ENCODE results near the gene SHC3. TPM values are rescaled to one million over a fixed set of nuclear protein-coding genes. Genes with fewer than 3 reads are reported as not detected.

SHC3 gene
- total and polyA plus RNA-seq, 9 of the 15 experiments (the other 6 are each of a cell fraction or from before 2014, with no cell fraction given): not detected

- TF ChIP-seq ZNF232 (CRISPR knock-in tag; IDR thresholded peaks at IDR 0.05): no peak
- TF ChIP-seq TFAM (CRISPR knock-in tag; conservative IDR thresholded peaks at IDR 0.05): no peak
- no peak for TF ChIP-seq SIX5 (IDR thresholded peaks at IDR 0.05; ENCODE audit: borderline replicate concordance in 1 of 2, insufficient read depth in 1 of 2, low read depth in 1 of 2, low read length in 2 of 2)
Measured at GRCh38 chr9:89186960-89187359, 8.3 kb upstream of the SHC3 start (continued).

- no peak for FAIRE-seq
- POLR2A ChIA-PET: no interaction called here
- in situ Hi-C loops (cut with MboI): no loop called here
Measured at GRCh38 chr9:89185980-89186379, 7.4 kb upstream of the SHC3 start.

More at GRCh38 chr9:89185980-89186379, 7.4 kb upstream of the SHC3 start:
- Histone ChIP-seq H3K79me2 (ENCODE audit: control insufficient read depth, insufficient read depth, low read length) (no peaks in the 10 kb centered on the region), H3K36me3 (ENCODE audit: control insufficient read depth, insufficient read depth, low read length) (no peaks in the 10 kb centered on the region), H3K9me1 (ENCODE audit: control insufficient read depth, insufficient read depth, low read length) (no peaks in the 10 kb centered on the region), H3K4me2 (ENCODE audit: insufficient read depth, low read length) (no peak overlapping the region), H3K4me1 (replicated peaks in 1 of 2; ENCODE audit: control insufficient read depth in 2 of 2, insufficient read depth in 2 of 2, low read length in 2 of 2) (no peaks in the 10 kb centered on the region), H3K4me3 (no peak overlapping the region), H4K20me1 (replicated peaks; ENCODE audit: control insufficient read depth, insufficient read depth, low read length) (no peaks in the 10 kb centered on the region), H2AFZ (ENCODE audit: low read depth, low read length) (no peak overlapping the region), H3K9ac (ENCODE audit: insufficient read depth in 1 of 2, low read depth in 2 of 2, low read length in 2 of 2) (no peak overlapping the region), H3K27me3 (ENCODE audit: control insufficient read depth in 2 of 2, insufficient read depth in 2 of 2, low read length in 2 of 2) (no peaks in the 10 kb centered on the region), H3K9me3 (replicated peaks; ENCODE audit: control insufficient read depth, insufficient read depth, low read depth, low read length) (no peaks in the 10 kb centered on the region), H3K27ac (ENCODE audit: extremely low read depth, low read depth, low read length) (no peak overlapping the region)
- DNase-seq (ENCODE audit: extremely low read depth in 1 of 4, low spot score in 3 of 4) (peak in 2 of 4 experiments; percentile 13 to 19), ATAC-seq (no peak)
- WGBS (ENCODE audit: insufficient coverage, low coverage, missing lambda C conversion rate): 0% methylated on average over 5 of the region's 5 CpGs
- BruUV-seq (replicated peaks): no TSS peak
- intact Hi-C loops (cut with micrococcal nuclease): no loop called here
- CTCF ChIA-PET (ENCODE audit: low intra/inter-chr PET ratio): no interaction called here
- peak; percentile 94 for TF ChIP-seq REST (IDR thresholded peaks at IDR 0.05; ENCODE audit: borderline replicate concordance)
- TF ChIP-seq REST (CRISPR knock-in tag; IDR thresholded peaks at IDR 0.05; ENCODE audit: low read depth): peak; percentile 76; the same call in 1 of the 2 replicates
- TF ChIP-seq EHMT2 (IDR thresholded peaks at IDR 0.05): peak; percentile 89
- peak; percentile 80 for TF ChIP-seq MIER1 (IDR thresholded peaks at IDR 0.05; ENCODE audit: low read depth)
- no peak for TF ChIP-seq BHLHE40 (IDR thresholded peaks at IDR 0.05; ENCODE audit: low read length)
